Activated T-cell treated with anti-CD3 and anti-CD28 coated beads for 4 hours (primary cell): Measurements from ENCODE around the gene LRBA.
"Not testable (repeated sequence)": the region's sequence is repeated elsewhere in the genome, so short reads cannot be mapped to it uniquely, and the experiment has no call there.

ENCODE experiments used
- DNase-seq: peaks from one replicate; pipeline ENCODE4 v3.0.0-alpha.2; 2020

The LRBA gene

DNA sequence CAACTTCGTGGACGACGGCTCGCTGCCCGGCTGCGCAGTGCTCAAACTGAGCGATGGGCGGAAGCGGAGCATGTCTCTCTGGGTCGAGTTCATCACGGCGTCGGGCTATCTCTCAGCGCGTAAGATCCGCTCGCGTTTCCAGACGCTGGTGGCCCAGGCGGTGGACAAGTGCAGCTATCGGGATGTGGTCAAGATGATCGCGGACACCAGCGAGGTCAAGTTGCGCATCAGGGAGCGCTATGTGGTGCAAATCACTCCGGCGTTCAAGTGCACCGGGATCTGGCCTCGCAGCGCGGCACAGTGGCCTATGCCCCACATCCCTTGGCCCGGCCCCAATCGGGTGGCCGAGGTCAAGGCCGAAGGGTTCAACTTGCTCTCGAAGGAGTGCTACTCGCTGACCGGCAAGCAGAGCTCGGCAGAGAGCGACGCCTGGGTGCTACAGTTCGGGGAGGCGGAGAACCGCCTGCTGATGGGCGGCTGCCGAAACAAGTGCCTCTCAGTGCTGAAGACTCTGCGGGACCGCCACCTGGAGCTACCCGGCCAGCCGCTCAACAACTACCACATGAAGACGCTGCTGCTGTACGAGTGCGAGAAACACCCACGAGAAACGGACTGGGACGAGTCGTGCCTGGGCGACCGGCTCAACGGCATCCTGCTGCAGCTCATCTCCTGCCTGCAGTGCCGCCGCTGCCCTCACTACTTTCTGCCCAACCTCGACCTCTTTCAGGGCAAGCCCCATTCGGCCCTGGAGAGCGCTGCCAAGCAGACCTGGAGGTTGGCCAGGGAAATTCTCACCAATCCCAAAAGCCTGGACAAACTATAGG, 431.6 kb downstream of the LRBA start:
- DNase-seq = no peak

DNA sequence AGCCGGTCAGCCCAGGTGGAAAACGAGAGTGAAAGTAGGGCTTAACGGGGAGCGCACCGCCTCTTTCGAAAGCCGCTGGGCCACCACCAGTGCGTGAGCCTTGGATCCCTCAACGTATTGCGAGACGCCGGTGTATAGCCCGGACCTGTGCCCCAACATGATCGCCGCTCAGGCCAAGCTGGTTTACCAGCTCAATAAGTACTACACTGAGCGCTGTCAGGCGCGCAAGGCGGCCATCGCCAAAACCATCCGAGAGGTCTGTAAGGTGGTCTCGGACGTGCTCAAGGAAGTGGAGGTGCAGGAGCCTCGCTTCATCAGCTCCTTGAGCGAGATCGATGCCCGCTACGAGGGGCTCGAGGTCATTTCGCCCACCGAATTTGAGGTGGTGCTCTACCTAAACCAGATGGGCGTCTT, 432.2 kb downstream of the LRBA start:
- DNase-seq = no peak

DNA sequence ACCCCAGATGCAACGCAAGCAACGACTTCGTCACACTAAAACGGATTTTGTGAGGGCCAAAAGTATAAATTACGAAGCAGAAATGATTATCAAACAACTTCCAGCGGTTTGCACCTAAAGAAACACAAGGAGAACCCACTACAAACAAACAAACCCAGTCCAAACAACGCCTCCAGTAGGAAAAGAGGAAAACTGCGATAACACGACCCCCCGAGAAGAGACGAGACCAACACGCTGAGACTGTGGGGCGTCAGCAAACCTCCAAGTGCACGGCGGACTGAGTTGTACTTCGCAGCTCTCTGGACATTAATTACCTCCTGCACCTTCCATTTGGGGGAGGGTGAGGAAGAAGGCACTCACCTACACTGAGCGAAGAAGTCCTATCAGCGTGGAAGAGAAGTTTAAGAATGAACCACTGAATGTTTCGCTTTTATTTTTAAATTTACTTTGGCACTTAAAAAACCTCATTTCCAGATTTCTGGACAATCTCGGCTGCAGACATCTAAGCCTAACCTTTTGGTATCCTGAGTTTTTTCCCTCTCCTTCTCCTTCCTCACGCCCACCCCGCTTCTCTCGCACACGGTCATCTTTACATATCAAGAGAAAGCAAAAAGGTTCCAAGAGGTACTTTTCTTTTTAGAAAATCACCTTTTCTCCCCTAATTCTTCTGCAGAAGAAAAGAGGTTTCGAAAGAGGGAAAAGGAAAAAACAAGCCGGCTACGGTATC, 432.8 kb downstream of the LRBA start, which contains the start of gene MAB21L2:
Gene MAB21L2 (plus strand): TSS at position 6 of the 727 bp plus-strand sequence. CDS start 879 bp downstream, outside the sequence.
- no peak for DNase-seq

DNA sequence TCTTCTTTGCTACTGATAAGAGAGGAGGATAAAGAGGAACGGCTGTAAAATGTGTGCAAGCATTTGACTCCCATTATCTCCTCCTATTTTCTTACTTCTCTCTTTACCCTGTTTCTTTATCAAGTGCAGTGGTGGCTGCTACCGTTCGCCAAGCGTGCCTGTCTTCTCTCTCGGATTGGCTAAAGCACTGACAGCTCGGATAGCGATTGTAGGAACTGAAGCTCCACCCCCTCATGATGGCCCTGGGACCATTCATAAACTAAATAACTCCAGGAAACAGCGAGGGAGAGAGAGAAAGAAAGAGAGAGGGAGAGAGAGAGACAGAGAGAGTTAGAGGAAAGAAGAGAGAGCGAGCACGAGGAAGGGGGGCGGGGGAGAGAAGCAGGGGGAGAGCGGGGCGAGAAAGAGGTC, 433.4 kb downstream of the LRBA start:
- no peak for DNase-seq

DNA sequence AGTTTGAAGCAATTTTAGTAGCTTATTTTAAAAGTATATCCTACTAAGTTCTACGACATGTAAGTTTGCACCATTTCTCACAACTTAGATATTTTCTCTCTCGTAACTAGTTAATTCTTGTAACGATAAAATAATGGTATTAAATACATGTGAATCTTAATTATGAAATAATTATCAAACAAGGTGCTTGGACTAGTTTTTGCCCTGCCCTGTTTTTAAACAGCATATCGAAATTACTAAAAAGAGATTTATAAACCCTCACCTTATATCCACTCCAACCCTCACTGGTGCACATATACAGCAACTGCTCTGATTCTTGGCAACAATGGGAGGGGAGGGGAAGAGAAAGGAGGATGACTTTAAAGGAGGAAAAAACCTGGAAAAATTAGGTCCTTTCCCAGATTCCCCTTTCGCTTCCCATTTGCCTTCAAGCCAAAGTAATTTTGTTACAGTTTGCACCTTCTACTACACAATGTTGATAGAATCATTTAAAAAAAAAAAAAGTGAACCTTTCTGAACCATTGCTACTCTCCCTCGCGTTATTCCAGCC, 434.0 kb downstream of the LRBA start:
- no peak for DNase-seq

DNA sequence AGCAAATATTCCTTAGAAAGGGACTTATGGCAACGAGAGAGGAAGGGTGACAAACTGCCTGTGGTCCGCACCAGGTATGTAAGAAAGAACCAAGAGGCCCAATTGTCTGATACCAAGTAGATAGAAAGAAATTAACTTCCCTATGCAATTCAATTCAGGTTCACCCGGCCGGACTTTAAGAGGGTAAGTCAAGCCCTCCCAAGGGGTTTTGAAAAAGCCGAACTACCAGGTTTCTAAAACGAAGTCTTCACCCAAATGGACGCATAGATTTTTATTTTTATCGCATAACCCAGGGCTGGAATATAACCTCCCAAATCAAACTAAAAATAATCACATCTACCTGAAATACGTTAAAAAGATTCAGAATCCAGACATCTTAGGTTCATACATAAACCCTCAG, 434.8 kb downstream of the LRBA start:
- no peak for DNase-seq

DNA sequence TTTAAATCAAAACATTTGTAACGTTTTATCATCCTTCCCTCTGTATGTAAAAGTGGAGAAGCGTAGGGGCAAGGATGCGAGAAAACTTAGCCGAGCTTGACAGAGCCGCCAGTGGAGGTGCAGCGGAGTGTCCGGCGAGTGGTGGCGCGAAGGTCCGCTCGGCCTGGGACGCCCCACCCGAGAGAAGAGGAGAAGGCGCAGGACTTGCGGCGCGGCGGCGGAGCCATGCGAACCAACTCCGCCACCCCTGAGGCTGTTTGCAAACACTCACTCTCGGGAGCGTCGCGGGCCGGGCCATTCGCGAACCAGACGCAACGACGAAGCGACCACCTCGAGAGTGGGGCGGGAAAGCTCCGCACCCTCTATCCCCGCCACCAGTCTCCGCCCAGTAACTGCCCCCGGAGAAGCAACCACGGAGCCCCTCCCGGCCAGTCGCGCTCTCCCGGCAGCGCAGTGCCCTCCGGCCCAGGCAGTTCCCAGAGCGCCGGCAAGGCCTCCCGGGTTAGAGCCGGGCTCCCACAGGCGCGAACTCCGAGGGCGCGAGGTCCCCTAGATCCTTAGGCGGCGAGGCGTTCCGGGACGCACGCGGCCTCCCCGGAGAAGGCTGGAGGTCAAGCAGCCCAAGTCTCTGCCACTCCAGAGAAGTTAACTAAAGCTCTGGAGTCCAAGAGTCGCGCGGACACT, 435.4 kb downstream of the LRBA start:
- DNase-seq = no peak

DNA sequence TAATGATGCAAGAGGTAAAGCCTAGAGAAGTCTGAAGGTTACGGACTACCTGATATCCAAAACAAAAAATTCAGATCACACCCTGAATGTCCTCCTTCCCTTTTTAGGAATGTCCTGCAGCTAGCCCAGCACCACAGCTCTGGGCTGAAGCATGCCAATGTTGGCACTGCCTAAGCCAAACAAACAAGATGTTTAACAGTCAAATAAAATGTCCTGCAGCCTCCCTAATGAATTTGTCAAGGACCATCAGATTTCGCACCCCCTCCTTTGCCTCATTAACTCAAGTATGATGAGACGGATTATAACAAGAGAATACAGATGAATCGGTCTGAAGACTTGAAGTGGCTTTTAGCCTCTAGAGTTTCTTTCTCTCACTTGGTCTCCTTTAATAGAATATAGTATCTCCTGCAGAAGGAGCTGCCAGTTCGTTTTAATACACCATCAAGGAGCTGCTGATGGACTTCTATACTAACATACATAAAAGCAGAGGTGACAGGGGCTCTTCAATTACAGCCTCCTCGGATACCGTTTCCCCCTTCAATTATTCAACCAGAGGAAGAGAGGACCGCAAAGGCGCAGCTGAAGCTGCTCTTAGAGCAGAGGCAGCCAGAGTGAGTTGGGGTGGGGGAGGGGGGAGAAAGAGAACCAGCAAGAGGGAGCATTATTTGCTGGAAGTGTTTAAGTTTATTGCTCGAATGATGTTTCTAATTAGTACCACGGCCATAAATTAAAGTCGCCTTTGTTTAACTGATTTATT, 436.2 kb downstream of the LRBA start:
- no peak for DNase-seq

DNA sequence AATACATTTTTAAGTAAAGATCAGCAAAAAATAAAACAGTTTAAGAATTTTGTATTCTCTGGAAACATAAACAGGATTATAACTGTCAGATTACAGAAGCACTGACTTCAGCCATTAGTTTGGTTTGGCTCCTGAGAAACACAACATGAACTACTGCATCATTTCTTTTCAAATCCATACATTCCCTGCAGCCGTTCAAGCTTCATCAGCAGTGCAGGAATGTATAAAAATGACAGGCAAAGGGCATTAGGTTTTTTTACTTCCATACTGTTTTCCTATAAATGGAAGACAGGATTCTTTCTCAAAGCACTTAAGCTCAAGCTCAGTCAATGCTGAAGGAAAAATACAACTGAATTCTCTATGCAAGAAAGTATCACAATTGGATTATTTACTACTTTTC, 437.3 kb downstream of the LRBA start:
- no peak for DNase-seq

DNA sequence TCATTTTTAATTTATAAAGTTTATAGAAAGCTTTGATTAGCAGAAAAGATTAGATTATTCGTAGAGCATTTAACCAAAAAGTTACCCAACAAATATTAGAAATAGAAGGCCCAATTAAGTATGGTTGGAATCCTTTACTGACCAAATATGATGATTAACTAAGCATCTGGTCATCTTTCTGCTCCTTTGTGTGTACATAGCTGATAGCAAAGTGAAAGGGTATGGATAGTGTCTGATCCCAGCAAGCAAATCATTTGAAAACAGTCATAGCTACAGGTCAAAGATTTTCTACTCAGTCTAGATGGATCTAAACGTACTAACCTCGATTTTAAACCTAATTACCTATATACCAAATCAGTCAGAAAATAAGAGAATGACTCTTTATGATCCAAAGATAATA, 440.4 kb downstream of the LRBA start:
- no peak for DNase-seq

DNA sequence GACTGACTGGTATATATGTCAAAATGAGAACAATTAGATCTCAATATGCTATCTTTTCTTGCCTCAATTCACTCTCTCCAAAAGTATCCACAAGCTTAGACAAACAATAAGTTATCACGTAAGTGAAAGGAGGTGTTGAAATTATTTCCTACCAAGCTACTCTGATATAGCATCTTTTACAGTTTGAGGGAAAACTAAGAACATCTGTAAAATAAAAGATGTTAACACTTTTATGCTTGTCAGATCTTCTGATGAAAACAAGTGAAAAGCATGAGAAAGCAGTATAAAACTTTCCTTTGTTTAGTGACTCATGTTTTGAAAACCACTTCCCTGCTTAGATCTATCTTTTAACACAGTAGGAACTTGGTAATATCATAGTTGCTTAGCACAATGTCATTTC, 441.6 kb downstream of the LRBA start:
- no peak for DNase-seq

DNA sequence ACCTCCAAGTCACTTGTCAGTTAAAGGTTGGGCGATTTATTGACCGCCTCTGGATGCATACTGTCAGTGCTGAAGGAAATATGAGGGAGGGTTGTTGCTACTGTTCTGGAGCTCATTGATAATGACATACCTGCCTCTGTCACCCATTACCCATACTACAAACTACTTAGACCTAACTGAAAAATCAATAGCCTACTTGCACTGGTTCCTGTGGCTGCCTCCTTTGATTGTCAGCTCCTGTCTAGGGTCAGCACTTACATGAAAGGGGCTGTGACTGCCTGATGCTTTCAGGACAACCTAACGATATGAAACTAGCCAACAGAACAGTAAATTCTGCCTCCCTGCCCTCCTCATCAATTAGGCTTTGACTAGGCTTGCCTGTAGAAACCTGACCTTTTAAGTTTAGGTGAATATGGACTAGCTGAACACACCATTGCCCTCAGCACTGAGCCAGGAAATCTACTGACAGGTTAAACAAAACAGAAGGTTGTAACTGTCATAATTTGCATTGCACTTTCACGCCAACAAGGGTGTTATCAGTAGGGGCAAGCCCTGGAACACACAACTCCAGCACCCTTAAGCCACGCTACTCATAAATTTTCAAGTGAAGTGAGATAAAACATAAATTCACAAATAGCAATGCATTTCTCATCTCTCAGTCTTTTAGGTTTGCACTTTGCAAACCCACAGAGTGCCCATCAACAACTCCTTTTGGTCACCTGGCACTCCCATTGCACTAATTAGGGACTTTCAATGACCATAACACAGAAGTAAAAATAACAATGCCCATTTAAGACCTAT, 442.2 kb downstream of the LRBA start:
- no peak for DNase-seq

DNA sequence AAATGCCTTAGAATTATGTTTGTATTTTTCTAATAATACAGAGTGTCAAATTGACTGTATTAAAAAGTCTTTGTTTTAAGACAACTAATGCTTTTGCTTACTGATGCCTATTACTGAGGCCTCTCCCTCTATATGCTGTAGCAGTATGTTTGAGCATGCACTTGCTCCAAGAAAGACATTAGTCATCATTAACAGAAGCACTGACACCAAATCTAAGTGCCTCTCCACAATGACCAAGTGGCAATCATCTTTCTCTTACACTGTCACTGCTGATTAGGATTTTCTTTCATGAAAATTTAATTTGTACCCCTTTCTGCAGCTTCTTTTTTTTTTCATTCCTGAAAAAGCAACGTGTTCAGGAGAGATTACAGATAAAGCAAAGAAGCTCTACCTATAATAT, 444.2 kb downstream of the LRBA start:
- DNase-seq = no peak

DNA sequence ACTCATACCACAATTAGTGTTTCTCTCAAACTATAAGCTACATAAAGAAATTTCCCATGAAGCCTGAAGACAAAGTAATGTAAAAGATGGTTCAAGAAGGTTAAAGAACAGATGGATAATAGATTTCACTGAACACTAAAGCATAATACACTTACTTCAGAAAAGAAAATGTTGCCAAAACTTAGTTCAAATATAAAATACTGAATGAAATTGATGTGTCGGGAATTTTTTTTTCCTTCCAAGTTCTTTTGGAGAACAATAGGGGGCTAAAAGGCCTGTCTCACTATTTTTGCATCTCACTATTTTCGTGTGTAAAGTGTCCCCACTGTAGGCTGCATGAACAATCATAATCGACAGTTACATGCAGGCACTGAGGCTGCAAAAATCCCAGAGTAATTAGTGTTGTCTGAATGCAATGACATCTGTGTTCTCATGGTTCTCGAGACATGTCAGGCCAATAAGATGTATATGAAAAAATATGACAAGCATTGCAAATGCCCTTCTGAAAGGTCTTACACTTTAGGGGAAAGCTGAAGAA, 445.0 kb downstream of the LRBA start:
- no peak for DNase-seq

DNA sequence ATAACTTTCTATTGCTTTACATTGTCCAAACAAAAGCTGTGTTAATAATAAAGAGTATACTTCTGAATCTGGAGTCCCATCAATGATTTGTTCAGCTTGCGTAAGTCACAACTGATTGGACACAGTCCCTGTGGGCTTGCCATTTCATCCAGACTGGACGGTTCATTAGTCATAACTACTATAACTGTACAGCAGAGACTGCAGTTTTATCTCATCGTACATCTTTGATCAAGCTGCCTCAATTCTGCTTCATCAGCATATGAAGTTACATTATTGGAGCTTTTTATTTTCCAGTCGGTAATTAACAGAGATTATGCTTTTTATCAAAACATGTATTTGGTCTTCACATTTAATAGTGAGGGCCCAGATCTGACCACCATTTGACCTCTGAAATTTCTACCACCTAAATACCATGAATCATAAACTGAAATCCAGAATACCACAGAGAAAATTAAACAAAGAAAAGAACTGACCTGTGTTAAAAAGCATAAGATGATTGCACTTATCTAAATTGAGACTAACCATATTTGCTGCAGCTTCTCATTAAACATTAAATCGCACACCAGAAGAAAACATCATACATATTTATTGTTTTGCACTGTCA, 445.6 kb downstream of the LRBA start:
- DNase-seq = no peak

DNA sequence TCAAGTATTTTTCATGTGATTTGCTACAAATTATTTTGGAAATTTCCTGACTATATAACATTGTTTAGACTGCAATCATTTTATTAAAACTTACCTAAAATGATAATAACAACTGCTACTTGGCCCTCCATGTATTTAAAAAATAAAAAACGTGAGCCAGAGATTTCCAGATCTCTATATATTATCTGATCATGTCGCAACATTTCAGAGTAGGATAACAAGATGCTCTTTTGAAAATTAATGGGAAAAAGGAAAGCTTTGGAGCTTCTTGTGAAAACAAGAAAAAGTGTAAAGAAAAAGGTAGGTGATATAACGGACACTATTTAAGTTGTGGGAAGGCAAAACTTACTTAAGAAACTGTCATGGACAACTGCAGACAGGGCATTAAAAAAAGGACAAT, 448.0 kb downstream of the LRBA start:
- DNase-seq = no peak

DNA sequence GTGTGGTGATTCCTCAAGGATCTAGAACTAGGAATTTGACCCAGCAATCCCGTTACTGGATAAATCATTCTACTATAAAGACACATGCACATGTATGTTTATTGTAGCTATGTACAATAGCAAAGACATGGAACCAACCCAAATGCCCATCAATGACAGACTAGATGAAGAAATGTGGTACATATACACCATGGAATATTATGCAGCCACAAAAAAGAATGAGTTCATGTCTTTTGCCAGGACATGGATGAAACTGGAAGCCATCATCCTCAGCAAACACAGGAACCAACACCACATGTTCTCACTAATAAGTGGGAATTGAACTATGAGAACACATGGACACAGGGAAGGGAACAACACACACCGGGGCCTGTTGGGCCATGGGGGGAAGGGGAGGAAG, 450.1 kb downstream of the LRBA start:
- not testable (repeated sequence) for DNase-seq

DNA sequence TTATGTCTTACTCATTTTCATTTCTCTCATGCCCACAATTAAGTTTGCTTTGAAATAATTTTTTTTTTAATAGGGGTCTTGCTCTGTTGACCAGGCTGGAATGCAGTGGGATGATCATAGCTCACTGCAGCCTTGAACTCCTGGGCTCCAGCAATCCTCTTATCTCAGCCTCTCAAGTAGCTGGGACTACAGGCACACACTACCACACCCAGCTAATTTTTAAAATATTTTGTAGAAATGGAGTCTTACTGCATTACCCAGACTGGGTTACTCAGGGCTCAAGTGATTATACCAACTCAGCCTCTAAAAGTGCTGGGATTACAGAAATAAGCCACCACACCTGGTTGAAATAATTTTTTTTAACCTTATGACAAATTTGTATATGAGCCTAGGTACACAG, 452.3 kb downstream of the LRBA start:
- DNase-seq = no peak

DNA sequence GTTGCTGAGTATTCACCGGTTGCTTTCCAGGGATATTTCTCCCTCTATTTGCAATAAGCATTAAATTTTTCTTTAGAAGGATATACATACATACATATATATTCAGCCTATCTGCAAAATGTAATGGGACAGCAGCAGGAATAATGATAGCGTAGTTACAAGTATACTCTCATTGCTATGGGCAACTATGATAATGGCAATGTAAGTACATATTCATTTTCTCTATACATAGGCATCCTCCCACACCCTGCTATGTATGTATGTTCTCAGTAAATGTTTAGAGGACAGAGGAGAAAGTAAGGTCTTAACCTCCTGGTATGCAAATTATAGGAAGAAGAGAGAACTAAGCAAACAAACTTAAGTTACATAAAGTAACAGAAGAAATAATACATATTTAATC, 452.8 kb downstream of the LRBA start:
- no peak for DNase-seq

DNA sequence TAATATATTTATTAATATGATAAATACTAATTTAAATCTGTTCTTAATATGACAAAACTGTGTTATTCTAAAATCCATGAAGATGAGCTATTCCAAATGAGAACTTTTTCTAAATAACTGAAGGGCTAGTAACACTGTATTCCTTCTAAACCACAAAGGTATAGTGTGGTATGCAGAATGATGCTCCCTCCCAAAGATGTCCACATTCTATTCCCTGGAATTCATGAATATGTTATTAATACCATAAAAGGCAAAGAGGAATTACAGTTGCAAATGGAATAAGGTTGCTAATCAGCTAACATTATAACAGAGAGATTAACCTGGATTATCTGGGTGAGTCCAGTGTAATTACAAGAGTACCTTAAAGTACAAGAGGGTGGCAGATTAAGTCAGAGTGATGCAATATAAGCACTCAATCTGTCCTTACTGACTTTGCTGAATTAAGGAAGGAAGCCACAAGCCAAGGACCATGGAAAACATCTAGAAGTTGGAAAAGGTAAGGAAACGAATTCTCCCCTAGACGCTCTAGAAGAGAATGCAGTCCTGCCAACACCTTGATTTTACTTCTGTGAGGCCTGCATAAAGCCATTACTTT, 453.8 kb downstream of the LRBA start:
- no peak for DNase-seq

DNA sequence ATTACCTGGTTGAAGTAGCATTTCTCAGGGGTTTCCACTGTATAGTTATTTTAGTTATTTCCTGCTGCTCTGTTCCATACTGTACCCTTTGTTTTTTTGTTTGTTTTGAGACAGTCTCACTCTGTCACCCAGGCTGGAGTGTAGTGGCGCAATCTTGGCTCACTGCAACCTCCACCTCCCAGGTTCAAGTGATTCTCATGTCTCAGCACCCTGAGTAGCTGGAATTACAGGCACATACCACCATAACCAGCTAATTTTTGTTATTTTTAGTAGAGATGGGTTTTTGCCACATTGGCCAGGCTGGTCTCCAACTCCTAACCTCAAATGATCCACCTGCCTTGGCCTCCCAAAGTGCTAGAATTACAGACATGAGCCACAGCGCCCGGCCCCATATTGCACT, 457.3 kb downstream of the LRBA start:
- not testable (repeated sequence) for DNase-seq
